ENCODE data around the gene PFKFB4. TPM values are rescaled to one million over a fixed set of nuclear protein-coding genes. Genes with fewer than 3 reads are reported as not detected.

The PFKFB4 gene
- total RNA-seq, 1 donor from 2014 or later, result 22.4 TPM

- no peak for DNase-seq (ENCODE audit: low read depth)
- peaks cover 7% of the 10 kb centered on the region for H3K36me3 ChIP-seq (ENCODE audit: control insufficient read depth, insufficient read depth, low read length)
These were observed 12.8 kb upstream of the PFKFB4 start for GRCh38 chr3:48569400-48569799.

GRCh38 chr3:48568476-48568875 lies 11.9 kb upstream of the PFKFB4 start:
- H3K4me3 ChIP-seq (ENCODE audit: low read depth, low read length), result no peak overlapping the region
- no peak for TF ChIP-seq CTCF (IDR thresholded peaks at IDR 0.05; ENCODE audit: insufficient read depth, low read length, poor library complexity, severe bottlenecking)
- no peaks in the 10 kb centered on the region for H3K27me3 ChIP-seq (ENCODE audit: control insufficient read depth, insufficient read depth, low read length)
- H3K36me3 ChIP-seq (ENCODE audit: control insufficient read depth, insufficient read depth, low read length), result peaks cover 9% of the 10 kb centered on the region
- DNase-seq (ENCODE audit: low read depth), result no peak

More at GRCh38 chr3:48569400-48569799, 12.8 kb upstream of the PFKFB4 start:
- no peaks in the 10 kb centered on the region for H3K27me3 ChIP-seq (ENCODE audit: control insufficient read depth, insufficient read depth, low read length)
- no peak overlapping the region for H3K4me3 ChIP-seq (ENCODE audit: low read depth, low read length)
- no peak for TF ChIP-seq CTCF (IDR thresholded peaks at IDR 0.05; ENCODE audit: insufficient read depth, low read length, poor library complexity, severe bottlenecking)

- no peaks in the 10 kb centered on the region for H3K27me3 ChIP-seq (ENCODE audit: control insufficient read depth, insufficient read depth, low read length)
- no peak for DNase-seq (ENCODE audit: low read depth)
These were observed 10.9 kb upstream of the PFKFB4 start for GRCh38 chr3:48567500-48567899.

GRCh38 chr3:48567090-48567489 lies 10.5 kb upstream of the PFKFB4 start:
- DNase-seq (ENCODE audit: low read depth), result no peak
- no peak for TF ChIP-seq CTCF (IDR thresholded peaks at IDR 0.05; ENCODE audit: insufficient read depth, low read length, poor library complexity, severe bottlenecking)
- Histone ChIP-seq H3K4me3 (ENCODE audit: low read depth, low read length) (no peak overlapping the region), H3K27me3 (ENCODE audit: control insufficient read depth, insufficient read depth, low read length) (no peaks in the 10 kb centered on the region), H3K36me3 (ENCODE audit: control insufficient read depth, insufficient read depth, low read length) (peaks cover 9% of the 10 kb centered on the region)

More at GRCh38 chr3:48567500-48567899, 10.9 kb upstream of the PFKFB4 start:
- peaks cover 9% of the 10 kb centered on the region for H3K36me3 ChIP-seq (ENCODE audit: control insufficient read depth, insufficient read depth, low read length)
- H3K4me3 ChIP-seq (ENCODE audit: low read depth, low read length), result no peak overlapping the region
- TF ChIP-seq CTCF (IDR thresholded peaks at IDR 0.05; ENCODE audit: insufficient read depth, low read length, poor library complexity, severe bottlenecking), result no peak

GRCh38 chr3:48566401-48566760 lies 9.8 kb upstream of the PFKFB4 start:
- Histone ChIP-seq H3K36me3 (ENCODE audit: control insufficient read depth, insufficient read depth, low read length) (peaks cover 11% of the 10 kb centered on the region), H3K27me3 (ENCODE audit: control insufficient read depth, insufficient read depth, low read length) (no peaks in the 10 kb centered on the region), H3K4me3 (ENCODE audit: low read depth, low read length) (no peak overlapping the region)
- TF ChIP-seq CTCF (IDR thresholded peaks at IDR 0.05; ENCODE audit: insufficient read depth, low read length, poor library complexity, severe bottlenecking), result no peak
- no peak for DNase-seq (ENCODE audit: low read depth)

- H3K4me3 ChIP-seq (ENCODE audit: low read depth, low read length), result no peak overlapping the region
- H3K27me3 ChIP-seq (ENCODE audit: control insufficient read depth, insufficient read depth, low read length), result no peaks in the 10 kb centered on the region
- peaks cover 11% of the 10 kb centered on the region for H3K36me3 ChIP-seq (ENCODE audit: control insufficient read depth, insufficient read depth, low read length)
- no peak for DNase-seq (ENCODE audit: low read depth)
- no peak for TF ChIP-seq CTCF (IDR thresholded peaks at IDR 0.05; ENCODE audit: insufficient read depth, low read length, poor library complexity, severe bottlenecking)
These were observed 9.2 kb upstream of the PFKFB4 start for GRCh38 chr3:48565591-48566400.

All from kidney epithelial cell (primary cell).